HG03457 (cell line): ENCODE results near the gene XRCC4.

Source experiments
- ATAC-seq: cut with Tn5 transposase; IDR thresholded peaks from one replicate; pipeline ENCODE4 v1.9.1; 2021; ENCODE audit warnings: moderate number of reproducible peaks; ENCODE audit not compliant: unreplicated experiment

The XRCC4 gene

DNA sequence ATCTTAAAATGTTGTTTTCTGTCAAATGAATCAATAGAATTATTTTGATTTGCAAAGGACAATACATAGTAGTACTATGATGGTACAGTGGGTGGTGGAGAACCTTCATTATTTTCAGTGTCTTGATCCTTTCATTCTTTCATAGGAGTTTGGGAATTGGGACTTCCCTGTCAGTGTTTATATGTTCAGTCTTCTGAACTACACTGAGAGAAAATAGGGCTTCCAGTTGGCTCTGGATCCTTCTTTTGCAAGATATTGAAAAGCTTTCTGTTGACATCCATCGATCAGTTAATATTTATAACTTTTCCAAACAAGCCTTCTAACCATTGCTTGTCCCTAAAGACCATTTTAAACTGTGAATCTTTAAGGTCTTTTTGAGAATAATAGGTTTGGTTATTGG lies 94.7 kb downstream of the XRCC4 start:
- ATAC-seq: no peak

DNA sequence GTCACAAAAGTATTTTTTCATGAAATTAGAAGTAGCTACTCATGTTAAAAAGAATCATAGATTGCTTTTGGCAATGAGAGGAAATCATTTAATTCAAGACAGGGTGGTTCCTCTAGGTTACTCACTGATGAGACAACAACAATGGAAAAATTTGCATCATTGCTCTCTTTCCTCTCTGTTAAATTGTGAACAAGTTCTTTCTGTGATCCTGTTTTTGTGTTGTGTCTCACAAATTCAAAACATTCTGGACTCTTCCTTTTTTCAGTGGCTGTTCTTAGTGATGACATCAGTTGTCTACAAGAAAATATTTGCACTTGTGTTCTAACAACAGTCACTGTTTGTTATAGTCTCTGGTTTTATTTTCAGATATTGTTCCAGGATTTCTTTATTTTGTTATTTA lies 95.3 kb downstream of the XRCC4 start:
- no peak for ATAC-seq

DNA sequence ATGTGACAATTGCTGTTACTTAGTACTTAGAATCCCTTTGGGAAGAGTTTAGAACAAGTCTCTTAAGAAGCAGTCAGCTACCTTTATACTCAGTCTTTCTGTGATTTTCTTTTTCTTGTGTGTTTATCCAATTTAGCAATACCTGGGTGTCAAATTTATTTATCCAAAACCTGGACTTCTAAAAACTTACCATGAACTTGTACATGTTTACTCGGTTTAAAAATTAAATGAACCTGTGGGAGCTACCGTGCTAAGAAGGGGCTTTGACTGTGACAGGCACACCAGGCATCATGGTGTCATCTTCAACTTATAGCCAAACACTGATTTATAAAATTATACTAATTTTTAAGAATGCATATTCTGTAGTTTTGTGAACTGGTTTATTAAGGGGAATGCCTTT lies 96.5 kb downstream of the XRCC4 start:
- no peak for ATAC-seq

- no peak for ATAC-seq
Observed at GRCh38 chr5:83177803-83178202, 100.5 kb downstream of the XRCC4 start.

DNA sequence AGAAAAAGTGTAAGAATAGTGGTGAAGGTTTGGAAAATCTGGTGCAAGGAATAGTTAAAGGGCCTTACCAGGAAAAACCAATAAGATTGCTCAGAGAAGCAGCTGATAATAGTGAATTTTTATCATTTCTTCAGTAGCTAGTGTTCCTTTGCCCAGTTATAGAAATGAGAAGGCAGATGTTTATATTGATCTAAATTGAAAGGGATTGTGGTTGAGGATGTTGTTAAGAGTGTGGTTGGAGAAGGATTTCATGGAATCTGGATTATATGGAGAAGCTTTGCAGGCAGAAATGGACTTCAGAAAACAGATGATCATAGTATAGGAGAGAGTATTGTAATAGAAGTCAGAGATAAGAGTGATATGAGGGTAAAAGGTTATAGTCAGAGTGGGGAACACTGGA lies 102.6 kb downstream of the XRCC4 start:
- no peak for ATAC-seq

GRCh38 chr5:83184534-83184933 lies 107.2 kb downstream of the XRCC4 start:
- ATAC-seq: no peak

- ATAC-seq: no peak
Observed at GRCh38 chr5:83192947-83193346, 115.6 kb downstream of the XRCC4 start.

DNA sequence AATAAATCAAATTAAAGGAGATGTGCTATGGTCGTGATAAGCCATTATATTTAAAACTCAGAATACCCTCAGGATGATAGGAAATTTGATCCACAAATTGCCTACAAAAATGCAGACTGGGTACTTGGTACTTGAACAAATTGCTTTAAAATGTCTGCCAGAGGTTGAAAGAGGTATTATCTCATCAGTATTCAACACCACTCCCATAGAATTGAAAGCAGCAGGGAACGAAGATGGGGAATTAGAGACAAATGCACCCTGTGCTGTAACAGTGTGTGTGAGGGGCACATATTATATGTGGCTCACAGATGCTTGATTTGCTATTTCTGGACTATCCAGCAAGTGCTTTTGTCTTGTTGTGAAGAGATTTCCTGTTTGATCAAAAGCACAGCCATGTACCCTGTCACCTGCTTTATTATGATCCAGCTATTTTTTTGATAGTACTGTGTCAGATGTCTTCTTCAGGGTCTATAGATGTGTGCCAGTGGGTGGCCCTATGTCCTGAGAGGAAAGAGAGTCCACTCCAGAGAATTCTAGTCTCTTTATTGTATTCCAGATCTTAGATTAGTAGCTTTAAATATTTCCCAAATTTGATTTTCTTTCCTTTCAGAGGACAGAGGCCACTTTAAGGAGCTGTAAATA lies 120.1 kb downstream of the XRCC4 start:
- no peak for ATAC-seq

GRCh38 chr5:83199126-83199525 lies 121.8 kb downstream of the XRCC4 start:
- ATAC-seq: no peak

- no peak for ATAC-seq
Observed at GRCh38 chr5:83204651-83205050, 127.3 kb downstream of the XRCC4 start.

GRCh38 chr5:83209963-83210362 lies 132.6 kb downstream of the XRCC4 start:
- no peak for ATAC-seq

DNA sequence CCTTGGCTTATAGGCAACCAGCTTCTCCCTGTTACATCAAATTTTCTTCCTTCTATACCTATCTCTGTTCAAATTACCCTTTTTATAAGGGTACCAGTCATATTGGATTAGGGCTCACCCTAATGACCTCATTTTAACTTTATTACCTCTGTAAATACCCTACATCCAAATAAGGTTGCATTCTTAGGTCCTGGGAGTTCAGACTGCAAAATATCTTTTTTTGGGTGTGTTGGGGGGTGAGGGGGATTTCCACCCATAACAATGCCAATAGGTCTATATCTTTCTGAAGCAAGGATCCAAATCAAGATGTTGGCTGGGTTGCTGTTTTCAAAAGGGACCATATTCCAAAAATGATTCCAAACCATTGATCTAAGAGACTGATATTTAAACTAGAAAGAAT lies 141.7 kb downstream of the XRCC4 start:
- ATAC-seq: no peak

- ATAC-seq: no peak
Observed at GRCh38 chr5:83219495-83219894, 142.1 kb downstream of the XRCC4 start.

DNA sequence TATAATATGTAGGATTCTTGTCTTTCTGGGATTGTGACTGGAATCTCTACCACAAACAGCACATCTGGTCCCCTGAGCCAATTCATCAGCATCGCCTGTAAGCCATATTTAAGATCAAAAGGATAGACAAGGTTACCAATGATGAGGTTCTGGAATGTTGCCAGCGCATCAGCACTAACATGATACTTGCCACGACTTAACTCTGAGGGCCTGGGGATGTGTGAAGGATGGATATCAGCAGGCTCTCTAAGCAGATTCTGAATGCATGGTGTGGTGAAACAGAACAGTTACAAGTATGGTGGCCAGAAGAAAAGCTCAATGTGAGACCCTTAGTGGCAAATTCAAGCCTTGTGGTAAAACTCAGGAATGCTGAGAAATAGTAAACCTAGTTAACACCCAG lies 143.0 kb downstream of the XRCC4 start:
- no peak for ATAC-seq

DNA sequence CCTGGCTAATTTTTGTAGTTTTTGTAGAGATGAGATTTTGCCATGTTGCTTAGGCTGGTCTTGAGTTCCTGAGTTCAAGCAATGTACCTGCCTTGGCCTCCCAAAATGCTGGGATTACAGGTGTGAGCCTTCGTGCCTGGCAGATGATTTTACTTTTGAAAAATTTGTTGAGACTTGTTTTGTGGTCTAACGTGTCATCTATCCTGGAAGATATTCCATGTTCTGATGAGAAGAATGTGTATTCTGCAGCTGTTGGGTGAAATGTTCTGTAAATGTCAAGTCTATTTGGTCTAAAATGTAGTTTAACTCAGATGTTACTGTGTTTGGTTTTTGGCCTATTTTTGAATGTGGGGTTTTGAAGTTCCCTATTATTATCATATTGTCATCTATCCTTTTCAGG lies 145.6 kb downstream of the XRCC4 start:
- no peak for ATAC-seq

GRCh38 chr5:83227611-83228010 lies 150.3 kb downstream of the XRCC4 start:
- no peak for ATAC-seq

DNA sequence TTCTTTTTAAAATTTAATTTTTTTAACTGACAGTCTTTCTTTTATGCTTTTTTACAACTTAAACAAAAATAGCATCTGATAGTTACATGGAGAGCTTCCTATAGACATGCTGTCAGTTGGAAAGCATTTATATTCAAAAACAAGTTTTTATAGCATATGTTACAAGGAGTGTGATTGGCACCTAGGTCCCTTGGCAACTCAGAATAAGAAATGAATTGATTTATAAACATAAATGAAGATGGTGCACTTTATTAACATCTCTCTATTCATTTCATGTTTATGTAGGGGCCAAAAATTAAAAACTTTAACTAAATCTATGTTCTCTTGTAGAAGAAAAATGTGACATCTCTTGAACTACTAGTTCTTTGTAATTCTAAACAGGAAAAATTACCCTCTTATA lies 153.2 kb downstream of the XRCC4 start:
- no peak for ATAC-seq

DNA sequence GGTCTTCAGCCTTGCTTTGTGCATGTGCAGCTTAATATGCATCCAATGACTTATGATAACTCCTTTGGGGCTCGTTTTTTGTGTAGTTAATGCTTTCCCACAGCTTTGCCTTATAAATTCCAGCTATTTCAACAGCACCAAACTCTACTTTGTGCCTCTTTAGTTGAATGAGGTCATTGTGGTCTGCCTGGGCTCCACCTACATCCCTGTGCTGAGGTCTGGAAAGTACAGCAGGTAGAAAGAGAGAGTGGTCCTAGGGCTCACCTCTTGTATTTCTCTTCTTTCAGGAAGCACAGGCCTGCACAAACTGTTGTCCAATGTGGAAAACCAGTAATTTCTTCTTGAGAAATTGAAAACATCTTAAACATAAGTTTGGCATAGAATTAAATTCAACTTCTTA lies 167.2 kb downstream of the XRCC4 start:
- ATAC-seq: no peak

DNA sequence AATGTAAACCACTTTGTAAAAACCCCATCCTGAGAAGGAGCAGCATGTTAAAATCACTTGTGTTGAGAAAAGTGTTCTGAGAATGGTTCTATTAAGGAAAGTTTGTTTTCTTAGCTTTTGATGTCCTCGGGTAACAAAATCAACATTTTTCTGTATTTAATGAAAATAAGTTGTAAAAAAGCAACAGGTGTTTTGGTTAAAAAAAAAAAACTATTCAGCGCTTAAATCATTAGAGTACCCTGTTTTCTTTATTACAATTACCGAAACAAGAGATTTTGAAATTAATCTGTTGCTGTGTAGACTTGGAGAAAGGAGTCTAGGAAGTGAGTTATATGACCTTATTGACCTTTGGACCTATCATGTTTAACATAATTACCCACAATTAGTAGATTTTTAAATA lies 167.7 kb downstream of the XRCC4 start:
- no peak for ATAC-seq

- ATAC-seq: no peak
Observed at GRCh38 chr5:83246071-83246470, 168.7 kb downstream of the XRCC4 start.

DNA sequence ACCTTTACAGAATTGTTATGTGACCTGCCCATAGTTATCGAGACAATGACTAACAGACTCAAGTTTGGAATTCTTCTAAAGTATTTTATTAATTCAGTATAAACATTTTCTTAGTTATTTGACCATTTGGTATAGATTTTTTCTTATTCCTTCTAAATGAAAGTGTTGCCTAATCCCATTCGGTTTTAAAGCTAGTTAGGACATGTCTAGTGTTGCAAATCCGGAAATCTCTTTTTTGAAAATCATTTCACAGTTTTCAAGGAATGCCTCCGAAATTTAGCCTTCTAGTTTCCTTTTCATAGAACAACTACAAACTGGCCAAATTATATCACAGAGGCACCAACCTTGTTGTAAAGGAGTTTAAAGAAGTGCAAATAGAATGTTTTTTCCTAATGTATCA lies 171.8 kb downstream of the XRCC4 start:
- no peak for ATAC-seq

GRCh38 chr5:83251849-83252248 lies 174.5 kb downstream of the XRCC4 start:
- no peak for ATAC-seq

- no peak for ATAC-seq
Observed at GRCh38 chr5:83253720-83254119, 176.4 kb downstream of the XRCC4 start.

- no peak for ATAC-seq
Observed at GRCh38 chr5:83255268-83255667, 177.9 kb downstream of the XRCC4 start.
